Measurements from ENCODE around the gene HNRNPUL2. TPM values are rescaled to one million over a fixed set of nuclear protein-coding genes. Genes with fewer than 3 reads are reported as not detected.
A peak's percentile ranks its signal among the peaks of the same experiment; 100 is the strongest.
"Not testable (repeated sequence)": the region's sequence is repeated elsewhere in the genome, so short reads cannot be mapped to it uniquely, and the experiment has no call there.

Gene HNRNPUL2
- total RNA-seq, 2 experiments from 2014 or later = 67.9 to 72.5 TPM

DNA sequence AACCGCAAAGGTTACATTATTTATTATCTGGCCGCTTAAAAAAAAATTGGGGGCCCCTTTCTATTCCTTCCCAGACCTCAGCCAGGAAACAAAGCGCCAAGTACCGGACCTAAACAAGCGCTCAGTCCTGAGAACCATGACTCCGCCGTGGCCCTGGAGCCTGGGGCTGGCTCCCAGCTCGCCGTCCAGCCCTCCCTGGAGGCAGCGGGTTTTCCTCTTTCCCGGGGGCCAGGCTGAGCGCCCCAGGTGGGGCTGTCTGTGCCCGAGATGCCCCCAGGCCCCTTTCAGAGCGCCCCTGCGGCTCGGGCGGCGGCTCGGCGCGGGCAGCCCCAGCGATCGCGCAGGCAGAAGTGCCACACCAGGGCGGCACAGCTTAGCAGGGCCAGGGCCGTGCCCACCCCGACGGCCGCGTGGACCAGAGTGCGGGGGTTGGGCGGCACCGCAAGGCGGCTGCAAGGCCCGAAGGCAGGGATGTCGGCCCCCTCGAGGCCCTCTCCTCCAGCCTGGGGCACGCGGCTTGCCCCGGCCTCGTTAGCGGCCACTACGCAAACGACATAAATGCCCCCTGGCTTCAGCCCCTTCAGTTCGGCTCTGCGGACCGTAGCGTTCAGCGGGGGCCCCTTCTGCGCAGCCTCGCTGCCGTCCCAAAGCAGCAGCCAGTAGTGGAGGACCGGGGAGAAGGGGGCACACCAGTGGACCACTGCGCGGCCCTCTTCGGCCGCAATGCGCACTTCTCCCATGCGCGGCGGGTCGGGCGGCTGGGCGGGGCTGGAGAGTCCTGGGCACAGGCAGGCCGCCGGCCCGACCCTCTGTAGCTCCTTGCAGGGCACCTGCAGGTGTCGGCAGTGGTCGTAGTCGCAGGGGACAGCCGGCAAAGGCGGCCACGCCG, 39.5 kb downstream of the HNRNPUL2 start:
- Mint-ChIP-seq H3K9me3 (no peaks in the 10 kb centered on the region), H3K27me3 (peaks cover 10% of the 10 kb centered on the region), H3K4me3 (no peak overlapping the region), H3K4me1 (no peaks in the 10 kb centered on the region), H3K27ac (no peak overlapping the region), H3K36me3 (peaks cover 8% of the 10 kb centered on the region)
- ATAC-seq (ENCODE audit: low read depth) (no peak), DNase-seq (no peak)
- POLR2A ChIA-PET = interaction anchor here (1.6 kb wide), 1 partner anchor 95 kb away, joined by 4 read pairs; no protein-coding TSS in a partner anchor

DNA sequence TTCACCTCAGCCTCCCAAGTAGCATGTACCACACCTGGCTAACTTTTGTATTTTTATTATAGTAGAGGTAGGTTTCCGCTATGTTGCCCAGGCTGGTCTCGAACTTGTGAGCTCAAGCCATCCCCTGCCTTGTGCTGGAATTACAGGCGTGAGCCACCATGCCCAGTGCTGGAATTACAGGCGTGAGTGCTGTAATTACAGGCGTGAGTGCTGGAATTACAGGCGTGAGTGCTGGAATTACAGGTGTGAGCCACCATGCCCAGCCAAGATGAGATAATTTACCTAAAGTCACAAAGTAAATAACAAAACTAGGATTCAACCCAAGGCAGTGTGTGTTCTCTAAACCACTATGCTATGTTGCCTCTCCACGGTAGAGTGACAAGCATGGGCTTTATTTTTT, 44.7 kb downstream of the HNRNPUL2 start:
- ATAC-seq (ENCODE audit: low read depth) = no peak

DNA sequence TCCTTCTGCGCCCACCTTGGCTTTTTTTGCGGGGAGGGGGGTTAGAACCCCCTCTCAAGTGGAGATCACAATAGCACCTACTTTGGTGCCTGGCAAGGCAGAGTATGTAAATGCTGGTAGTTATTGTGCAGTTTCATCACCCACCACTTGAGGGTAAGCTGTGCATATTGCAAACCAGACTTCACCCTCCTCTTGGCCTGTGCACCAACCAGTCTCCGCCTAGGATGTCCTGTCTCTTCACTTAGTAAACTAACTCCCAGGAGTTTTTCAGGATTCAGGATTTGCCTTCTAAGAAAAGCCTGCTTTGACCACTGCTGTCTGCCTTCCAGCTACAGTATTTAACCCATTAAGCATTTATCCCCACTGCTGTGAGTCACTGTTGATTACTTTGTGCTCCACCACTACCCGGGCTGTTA, 46.4 kb downstream of the HNRNPUL2 start:
- H3K27ac Mint-ChIP-seq = peak overlapping the region; percentile 71
- ATAC-seq (ENCODE audit: low read depth) (peak; percentile 86), DNase-seq (no peak)
- H3K9me3 Mint-ChIP-seq = no peaks in the 10 kb centered on the region
- H3K27me3 Mint-ChIP-seq = no peaks in the 10 kb centered on the region
- POLR2A ChIA-PET = interaction anchor here (0.6 to 2.8 kb wide), 15 partner anchors 9 to 200 kb away, joined by 3 to 17 read pairs (median 5); partner anchors contain the start of genes C11orf98, CSKMT, EEF1G and GANAB
- H3K4me1 Mint-ChIP-seq = peaks cover 17% of the 10 kb centered on the region
- peak overlapping the region; percentile 35 for H3K4me3 Mint-ChIP-seq
- peaks cover 8% of the 10 kb centered on the region for H3K36me3 Mint-ChIP-seq

More for the DNA sequence above, 44.7 kb downstream of the HNRNPUL2 start:
- DNase-seq = no peak
- H3K9me3 Mint-ChIP-seq = no peaks in the 10 kb centered on the region
- POLR2A ChIA-PET = no interaction called here
- H3K4me3 Mint-ChIP-seq = no peak overlapping the region
- H3K27ac Mint-ChIP-seq = no peak overlapping the region
- H3K27me3 Mint-ChIP-seq = peaks cover 6% of the 10 kb centered on the region
- H3K4me1 Mint-ChIP-seq = peaks cover 11% of the 10 kb centered on the region
- H3K36me3 Mint-ChIP-seq = peaks cover 5% of the 10 kb centered on the region

GRCh38 chr11:62678770-62679696, 48.2 kb downstream of the HNRNPUL2 start, which contains the start of gene UBXN1:
TSS of gene UBXN1 (minus strand) at chr11:62679073. CDS start at chr11:62678923, 150 bp downstream.
- H3K27ac Mint-ChIP-seq = peak within 1 kb of the TSS; percentile 88
- DNase-seq (peak; percentile 82), ATAC-seq (ENCODE audit: low read depth) (peak; percentile 79)
- H3K9me3 Mint-ChIP-seq = no peaks in the 10 kb centered on the region
- H3K4me3 Mint-ChIP-seq = peak within 1 kb of the TSS; percentile 85
- H3K4me1 Mint-ChIP-seq = peaks cover 20% of the 10 kb centered on the region
- peaks cover 10% of the 10 kb centered on the region for H3K36me3 Mint-ChIP-seq
- POLR2A ChIA-PET = interaction anchor here (0.6 to 2.8 kb wide), 11 partner anchors 12 to 202 kb away, joined by 3 to 13 read pairs (median 4); partner anchors contain the start of genes C11orf98, CSKMT, HNRNPUL2 and SLC3A2
- H3K27me3 Mint-ChIP-seq = no peaks in the 10 kb centered on the region

DNA sequence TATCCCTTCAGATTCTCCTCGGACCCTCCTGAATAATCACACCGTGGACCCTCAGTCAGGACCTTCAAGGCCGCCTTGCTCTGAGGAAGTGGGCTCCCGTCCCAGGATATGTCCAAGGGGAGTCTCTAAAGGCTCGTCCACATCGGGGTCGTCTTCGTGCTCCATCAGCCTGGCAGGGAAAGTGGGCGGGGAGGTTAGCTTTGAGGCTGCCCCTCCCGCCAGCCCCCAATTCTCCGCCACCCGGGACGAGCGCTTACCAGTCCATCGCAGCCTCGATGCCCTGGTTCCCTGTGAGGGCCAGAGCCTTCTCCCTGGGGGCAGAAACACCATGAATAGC, 48.9 kb downstream of the HNRNPUL2 start:
- Mint-ChIP-seq H3K36me3 (peaks cover 13% of the 10 kb centered on the region), H3K9me3 (no peaks in the 10 kb centered on the region), H3K4me1 (peaks cover 23% of the 10 kb centered on the region), H3K27ac (peak overlapping the region; percentile 88), H3K4me3 (peak overlapping the region; percentile 85), H3K27me3 (no peaks in the 10 kb centered on the region)
- DNase-seq (no peak), ATAC-seq (ENCODE audit: low read depth) (no peak)
- POLR2A ChIA-PET = interaction anchor here (0.7 to 2.4 kb wide), 5 partner anchors 11 to 37 kb away, joined by 3 to 10 read pairs (median 4); partner anchors contain the start of genes C11orf98 and CSKMT

GRCh38 chr11:62677714-62678113, 49.5 kb downstream of the HNRNPUL2 start:
- Mint-ChIP-seq H3K27me3 (no peaks in the 10 kb centered on the region), H3K36me3 (peaks cover 13% of the 10 kb centered on the region), H3K27ac (peak overlapping the region; percentile 88), H3K9me3 (no peaks in the 10 kb centered on the region), H3K4me3 (peak overlapping the region; percentile 85), H3K4me1 (peaks cover 26% of the 10 kb centered on the region)
- ATAC-seq (ENCODE audit: low read depth) = no peak
- DNase-seq = no peak
- POLR2A ChIA-PET = interaction anchor here (1.8 to 2.7 kb wide), 2 partner anchors 13 to 86 kb away, joined by 10 to 15 read pairs; partner anchors contain the start of genes C11orf98, CSKMT and TUT1

DNA sequence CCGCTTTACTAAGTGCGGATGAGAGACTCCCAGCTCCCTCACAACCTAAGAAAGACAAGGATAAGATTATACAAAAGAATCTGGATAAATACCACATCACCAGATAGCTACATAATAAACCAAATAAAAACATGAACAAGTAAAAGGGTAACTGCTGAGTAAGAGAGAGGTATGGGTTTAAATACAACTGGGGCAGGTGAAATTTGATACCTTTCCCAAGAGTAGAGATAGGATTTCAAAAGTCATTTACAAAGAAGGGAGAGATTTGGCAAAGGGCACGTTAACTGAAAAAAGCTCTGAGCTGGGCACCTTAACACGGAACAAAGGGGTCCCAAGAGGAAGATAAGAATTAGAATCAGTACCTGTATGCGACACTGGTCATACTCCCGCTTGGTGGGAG, 50.1 kb downstream of the HNRNPUL2 start:
- ATAC-seq (ENCODE audit: low read depth) = no peak
- Mint-ChIP-seq H3K27ac (peak overlapping the region; percentile 17), H3K4me1 (peaks cover 30% of the 10 kb centered on the region), H3K36me3 (peaks cover 13% of the 10 kb centered on the region), H3K27me3 (no peaks in the 10 kb centered on the region), H3K9me3 (no peaks in the 10 kb centered on the region), H3K4me3 (peak overlapping the region; percentile 40)
- POLR2A ChIA-PET = interaction anchor here (0.9 to 2.7 kb wide), 3 partner anchors 10 to 86 kb away, joined by 3 to 15 read pairs (median 10); partner anchors contain the start of genes C11orf98, CSKMT and TUT1
- no peak for DNase-seq

DNA sequence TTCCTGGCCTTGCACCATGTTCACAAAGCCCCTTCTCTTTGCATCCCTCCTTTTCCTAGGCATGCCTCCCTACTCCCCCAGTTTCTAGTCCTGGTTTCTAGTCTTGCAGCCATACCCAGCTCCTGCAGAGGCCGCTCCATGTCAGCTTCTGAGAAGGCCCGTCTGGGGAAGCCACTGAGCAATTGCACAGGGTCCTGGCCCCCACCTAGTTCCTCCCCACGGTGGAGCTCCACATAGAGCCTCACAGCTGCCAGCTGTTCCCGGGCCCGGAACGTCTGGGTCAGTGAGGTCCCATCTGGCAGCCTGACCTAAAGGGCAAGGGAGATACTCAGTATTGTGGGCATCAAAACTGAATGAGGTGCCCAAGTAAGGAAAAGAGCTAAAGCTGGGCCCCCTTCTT, 50.6 kb downstream of the HNRNPUL2 start:
- Mint-ChIP-seq H3K36me3 (peaks cover 13% of the 10 kb centered on the region), H3K4me1 (peaks cover 32% of the 10 kb centered on the region)
- POLR2A ChIA-PET = interaction anchor here (0.9 to 2.7 kb wide), 4 partner anchors 10 to 85 kb away, joined by 3 to 15 read pairs (median 7); partner anchors contain the start of genes C11orf98, CSKMT, INTS5 and TUT1

DNA sequence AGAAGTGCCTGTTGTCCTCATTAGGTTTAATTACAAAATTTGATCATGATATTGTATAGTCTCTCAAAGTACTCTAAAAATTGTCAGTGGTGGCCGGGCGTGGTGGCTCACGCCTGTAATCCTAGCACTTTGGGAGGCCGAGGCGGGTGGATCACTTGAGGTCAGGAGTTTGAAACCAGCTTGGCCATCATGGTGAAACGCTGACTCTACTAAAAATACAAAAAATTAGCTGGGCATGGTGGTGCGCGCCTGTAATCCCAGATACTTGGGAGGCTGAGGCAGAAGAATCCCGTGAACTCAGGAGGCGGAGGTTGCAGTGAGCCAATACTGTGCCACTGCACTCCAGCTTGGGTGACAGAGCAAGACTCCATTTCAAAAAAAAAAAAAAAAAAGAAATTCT, 51.8 kb downstream of the HNRNPUL2 start:
- not testable (repeated sequence) for H3K4me3 Mint-ChIP-seq; ATAC-seq (ENCODE audit: low read depth); H3K27me3 Mint-ChIP-seq; H3K9me3 Mint-ChIP-seq; DNase-seq; H3K27ac Mint-ChIP-seq
- Mint-ChIP-seq H3K4me1 (peaks cover 31% of the 10 kb centered on the region), H3K36me3 (peaks cover 13% of the 10 kb centered on the region)
- POLR2A ChIA-PET = interaction anchor here (0.6 to 3.6 kb wide), 8 partner anchors 8 to 84 kb away, joined by 3 to 25 read pairs (median 4); partner anchors contain the start of genes C11orf98, CSKMT, HNRNPUL2 and INTS5

More for the DNA sequence above, 50.6 kb downstream of the HNRNPUL2 start:
- no peak for ATAC-seq (ENCODE audit: low read depth)
- no peaks in the 10 kb centered on the region for H3K27me3 Mint-ChIP-seq
- H3K27ac Mint-ChIP-seq = peak overlapping the region; percentile 22
- DNase-seq = no peak
- no peak overlapping the region for H3K4me3 Mint-ChIP-seq
- H3K9me3 Mint-ChIP-seq = no peaks in the 10 kb centered on the region

DNA sequence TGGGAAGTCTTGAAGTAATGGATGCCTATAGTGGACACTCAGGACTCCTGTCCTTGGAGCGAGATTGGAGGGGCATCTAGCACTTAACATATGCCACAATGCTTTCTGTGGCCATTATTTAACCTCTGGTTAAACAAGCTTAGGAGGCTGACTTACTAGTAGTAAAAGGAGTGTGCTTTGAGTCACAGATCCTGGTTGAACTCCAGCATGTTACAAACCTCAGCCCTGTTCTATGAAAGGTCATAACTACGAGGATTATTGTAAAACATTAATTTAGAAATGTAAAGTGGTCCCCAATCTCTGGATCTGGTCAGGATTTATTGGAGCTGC, 54.1 kb downstream of the HNRNPUL2 start:
- Mint-ChIP-seq H3K27ac (peak overlapping the region; percentile 91), H3K27me3 (no peaks in the 10 kb centered on the region), H3K4me3 (no peak overlapping the region), H3K9me3 (no peaks in the 10 kb centered on the region), H3K4me1 (peaks cover 37% of the 10 kb centered on the region), H3K36me3 (peaks cover 16% of the 10 kb centered on the region)
- ATAC-seq (ENCODE audit: low read depth) (no peak), DNase-seq (no peak)
- POLR2A ChIA-PET = interaction anchor here (0.9 to 3.9 kb wide), 13 partner anchors 8 to 168 kb away, joined by 3 to 73 read pairs (median 17); partner anchors contain the start of genes C11orf98, CSKMT, EEF1G and GANAB

- Mint-ChIP-seq H3K9me3 (no peaks in the 10 kb centered on the region), H3K27ac (peak within 1 kb of the TSS; percentile 91), H3K27me3 (no peaks in the 10 kb centered on the region), H3K4me3 (peak within 1 kb of the TSS; percentile 94), H3K4me1 (peaks cover 35% of the 10 kb centered on the region), H3K36me3 (peaks cover 8% of the 10 kb centered on the region)
- ATAC-seq (ENCODE audit: low read depth) = peak; percentile 87
- peak; percentile 84 for DNase-seq
- POLR2A ChIA-PET = interaction anchor here (0.6 to 4.4 kb wide), 43 partner anchors 9 to 247 kb away, joined by 3 to 73 read pairs (median 6); partner anchors contain the start of genes B3GAT3, BSCL2, EEF1G and EML3
These were observed 55.5 kb downstream of the HNRNPUL2 start, which contains the start of the genes LBHD1 and UQCC3 for GRCh38 chr11:62671608-62672389. TSS of gene LBHD1 (minus strand) at chr11:62672267. CDS start at chr11:62670031, 2,236 bp downstream. TSS of gene UQCC3 (plus strand) at chr11:62671673. CDS start at chr11:62671746, 73 bp downstream.

Measured in activated naive CD8-positive, alpha-beta T cell treated with anti-CD3 and anti-CD28 coated beads, Interleukin-2, amount 10 ng/mL, durations not matched to agents 7 days and 5 days (primary cell).